Measurements from ENCODE around the gene ZKSCAN5. TPM values are rescaled to one million over a fixed set of nuclear protein-coding genes. Genes with fewer than 3 reads are reported as not detected.

The ZKSCAN5 gene
- total RNA-seq = 1 to 10 TPM; 7.3 to 9.6 (median 9.4) TPM
- polyA plus RNA-seq = 10 to 100 TPM in 1 of 3 donors, 1 to 10 TPM in 2; 3.1 to 15.4 (median 4.3) TPM
- long read RNA-seq, donor 1, full-length matches to known transcripts = 4 of 10 reads
- long read RNA-seq, donor 1, partial matches to known transcripts = 5 of 10 reads
- long read RNA-seq, donor 1, other reads (novel, unspliced or antisense) = 1 of 10 reads
- long read RNA-seq, donor 2, full-length matches to known transcripts = 2 of 10 reads
- long read RNA-seq, donor 2, partial matches to known transcripts = 3 of 10 reads
- long read RNA-seq, donor 2, other reads (novel, unspliced or antisense) = 5 of 10 reads

GRCh38 chr7:99504603-99505323 is at the start of gene ZKSCAN5:
Gene ZKSCAN5 (plus strand): TSS chr7:99504662. CDS start chr7:99506045, 1,383 bp downstream.
- ATAC-seq (peak; percentile 93 to 95 (median 94)), DNase-seq (peak; percentile 99)
- WGBS, 3 donors = 0% methylated on average over 49 to 53 of the region's 53 CpGs
- Histone ChIP-seq H3K9me3 (no peaks in the 10 kb centered on the region), H3K4me1 (peaks cover 33% of the 10 kb centered on the region), H3K4me3 (peak within 1 kb of the TSS; percentile 92), H3K36me3 (ENCODE audit: insufficient read depth in 1 of 2, low read depth in 1 of 2) (peaks cover 0 to 5% of the 10 kb centered on the region in 2 donors), H3K27ac (peak within 1 kb of the TSS; percentile 99), H3K27me3 (ENCODE audit: insufficient read depth in 3 of 3, low read length in 2 of 3) (no peaks in the 10 kb centered on the region)
- TF ChIP-seq CTCF (IDR thresholded peaks at IDR 0.05) = no peak
- intact Hi-C loops (cut with DNase I) = loop anchor here (2.0 to 5.0 kb wide), 4 partner anchors 37 to 113 kb away; partner anchors contain the start of genes ATP5MF (in 1 of the 2), FAM200A (in 1 of the 2), ZNF655 (in 1 of the 2) and ZSCAN25 (in 1 of the 2)

- Histone ChIP-seq H3K4me3 (no peak overlapping the region), H3K27me3 (ENCODE audit: insufficient read depth in 3 of 3, low read length in 2 of 3) (no peaks in the 10 kb centered on the region), H3K9me3 (no peaks in the 10 kb centered on the region), H3K36me3 (ENCODE audit: insufficient read depth in 1 of 2, low read depth in 1 of 2) (peaks cover 6 to 96% of the 10 kb centered on the region in 2 donors), H3K4me1 (peaks cover 2% of the 10 kb centered on the region), H3K27ac (no peak overlapping the region)
- WGBS, 3 donors = 70 to 77% (median 72%) methylated on average over 9 of the region's 9 CpGs
- no peak for DNase-seq
- ATAC-seq = no peak
- intact Hi-C loops (cut with DNase I) = loop anchor here in 1 of 2 donors (2.0 kb wide), 1 partner anchor 33 kb away; no protein-coding TSS in a partner anchor
- no peak for TF ChIP-seq CTCF (IDR thresholded peaks at IDR 0.05)
Measured at GRCh38 chr7:99455874-99456273, 48.6 kb upstream of the ZKSCAN5 start.

- H3K27ac ChIP-seq = no peak overlapping the region
- intact Hi-C loops (cut with DNase I) = loop anchor here in 1 of 2 donors (2.0 kb wide), 1 partner anchor 33 kb away; no protein-coding TSS in a partner anchor
- H3K36me3 ChIP-seq (ENCODE audit: insufficient read depth in 1 of 2, low read depth in 1 of 2) = peaks cover 3 to 92% of the 10 kb centered on the region in 2 donors
- H3K4me3 ChIP-seq = no peak overlapping the region
- WGBS, 3 donors = 43 to 63% (median 50%) methylated on average over 13 of the region's 13 CpGs
- H3K27me3 ChIP-seq (ENCODE audit: insufficient read depth in 3 of 3, low read length in 2 of 3) = no peaks in the 10 kb centered on the region
- no peak for TF ChIP-seq CTCF (IDR thresholded peaks at IDR 0.05)
- no peaks in the 10 kb centered on the region for H3K9me3 ChIP-seq
- peaks cover 6% of the 10 kb centered on the region for H3K4me1 ChIP-seq
- DNase-seq (no peak), ATAC-seq (no peak)
Measured at GRCh38 chr7:99456288-99456687, 48.2 kb upstream of the ZKSCAN5 start.

- Histone ChIP-seq H3K4me1 (peaks cover 7% of the 10 kb centered on the region), H3K4me3 (no peak overlapping the region), H3K27me3 (ENCODE audit: insufficient read depth in 3 of 3, low read length in 2 of 3) (no peaks in the 10 kb centered on the region), H3K27ac (no peak overlapping the region), H3K9me3 (no peaks in the 10 kb centered on the region), H3K36me3 (ENCODE audit: insufficient read depth in 1 of 2, low read depth in 1 of 2) (peaks cover 3 to 84% of the 10 kb centered on the region in 2 donors)
- DNase-seq (peak in 1 of 2 donors; percentile 13), ATAC-seq (peak in 1 of 4 donors; percentile 32)
- WGBS, 3 donors = 57 to 70% (median 63%) methylated on average over 6 of the region's 6 CpGs
- TF ChIP-seq CTCF (IDR thresholded peaks at IDR 0.05) = no peak
- intact Hi-C loops (cut with DNase I) = loop anchor here in 1 of 2 donors (2.0 kb wide), 1 partner anchor 34 kb away; no protein-coding TSS in a partner anchor
Measured at GRCh38 chr7:99457050-99457649, 47.3 kb upstream of the ZKSCAN5 start.
